Osteocyte (in vitro differentiated cells): ENCODE results near the gene PDZRN4. TPM values are rescaled to one million over a fixed set of nuclear protein-coding genes. Genes with fewer than 3 reads are reported as not detected.

ENCODE experiments used
- DNase-seq: peaks from one replicate; pipeline ENCODE4 v3.0.0; 2021; ENCODE audit warnings: mixed read lengths; ENCODE audit not compliant: unreplicated experiment; ENCODE audit errors: extremely low spot score
- H3K27ac Mint-ChIP-seq: one replicate; pipeline ENCODE4 v1.8.0; 2021; ENCODE audit warnings: mild to moderate bottlenecking, mixed read lengths; ENCODE audit not compliant: unreplicated experiment
- H3K27me3 Mint-ChIP-seq: one replicate; pipeline ENCODE4 v1.8.0; 2021; ENCODE audit warnings: mixed read lengths; ENCODE audit not compliant: unreplicated experiment
- H3K36me3 Mint-ChIP-seq: one replicate; pipeline ENCODE4 v1.8.0; 2021; ENCODE audit warnings: mixed read lengths; ENCODE audit not compliant: unreplicated experiment
- H3K4me1 Mint-ChIP-seq: one replicate; pipeline ENCODE4 v1.8.0; 2021; ENCODE audit warnings: mixed read lengths; ENCODE audit not compliant: unreplicated experiment
- H3K4me3 Mint-ChIP-seq: one replicate; pipeline ENCODE4 v1.8.0; 2021; ENCODE audit warnings: mild to moderate bottlenecking, moderate library complexity, mixed read lengths; ENCODE audit not compliant: unreplicated experiment
- H3K9me3 Mint-ChIP-seq: one replicate; pipeline ENCODE4 v1.8.0; 2021; ENCODE audit warnings: mixed read lengths; ENCODE audit not compliant: unreplicated experiment
- CTCF ChIP-seq: fragments of 200-600 bp; sonication (generic); IDR thresholded peaks from 2 replicates; pipeline ENCODE4 v1.5.0; 2021; ENCODE audit warnings: antibody characterized with exemption, mild to moderate bottlenecking, moderate library complexity
- total RNA-seq: library from RNA; stranded (reverse); gene quantifications from 2 replicates; pipeline ENCODE4 v1.2.1, GENCODE V29; 2021

PDZRN4 gene
- total RNA-seq, 1 donor from 2014 or later: not detected

- no peak for DNase-seq
- H3K4me1 Mint-ChIP-seq: no peaks in the 10 kb centered on the region
- no peak for TF ChIP-seq CTCF
- H3K9me3 Mint-ChIP-seq: no peaks in the 10 kb centered on the region
- no peaks in the 10 kb centered on the region for H3K36me3 Mint-ChIP-seq
- no peak overlapping the region for H3K27ac Mint-ChIP-seq
- peaks cover 11% of the 10 kb centered on the region for H3K27me3 Mint-ChIP-seq
- no peak overlapping the region for H3K4me3 Mint-ChIP-seq
Measured at GRCh38 chr12:41212625-41213024, 24.5 kb downstream of the PDZRN4 start.

GRCh38 chr12:41213107-41213506 lies 25.0 kb downstream of the PDZRN4 start:
- H3K9me3 Mint-ChIP-seq: no peaks in the 10 kb centered on the region
- no peak overlapping the region for H3K4me3 Mint-ChIP-seq
- no peak for TF ChIP-seq CTCF
- no peaks in the 10 kb centered on the region for H3K4me1 Mint-ChIP-seq
- DNase-seq: no peak
- peaks cover 11% of the 10 kb centered on the region for H3K27me3 Mint-ChIP-seq
- H3K27ac Mint-ChIP-seq: no peak overlapping the region
- H3K36me3 Mint-ChIP-seq: no peaks in the 10 kb centered on the region

- peaks cover 11% of the 10 kb centered on the region for H3K27me3 Mint-ChIP-seq
- no peaks in the 10 kb centered on the region for H3K36me3 Mint-ChIP-seq
- H3K4me1 Mint-ChIP-seq: no peaks in the 10 kb centered on the region
- no peak overlapping the region for H3K4me3 Mint-ChIP-seq
- H3K27ac Mint-ChIP-seq: no peak overlapping the region
- no peaks in the 10 kb centered on the region for H3K9me3 Mint-ChIP-seq
- no peak for DNase-seq
- no peak for TF ChIP-seq CTCF
Measured at GRCh38 chr12:41213648-41214047, 25.5 kb downstream of the PDZRN4 start.

GRCh38 chr12:41217727-41218126 lies 29.6 kb downstream of the PDZRN4 start:
- no peak for DNase-seq
- TF ChIP-seq CTCF: no peak
- peaks cover 9% of the 10 kb centered on the region for H3K27me3 Mint-ChIP-seq
- no peaks in the 10 kb centered on the region for H3K36me3 Mint-ChIP-seq
- no peaks in the 10 kb centered on the region for H3K9me3 Mint-ChIP-seq
- no peak overlapping the region for H3K27ac Mint-ChIP-seq
- no peak overlapping the region for H3K4me3 Mint-ChIP-seq
- H3K4me1 Mint-ChIP-seq: no peaks in the 10 kb centered on the region

GRCh38 chr12:41220931-41221330 lies 32.8 kb downstream of the PDZRN4 start:
- no peak for DNase-seq
- no peaks in the 10 kb centered on the region for H3K9me3 Mint-ChIP-seq
- H3K4me3 Mint-ChIP-seq: no peak overlapping the region
- H3K27ac Mint-ChIP-seq: no peak overlapping the region
- H3K27me3 Mint-ChIP-seq: peaks cover 4% of the 10 kb centered on the region
- no peak for TF ChIP-seq CTCF
- no peaks in the 10 kb centered on the region for H3K36me3 Mint-ChIP-seq
- H3K4me1 Mint-ChIP-seq: no peaks in the 10 kb centered on the region
